ENCODE results near the gene ZBTB39.
"Not testable (repeated sequence)": the region's sequence is repeated elsewhere in the genome, so short reads cannot be mapped to it uniquely, and the experiment has no call there.

The ZBTB39 gene

GRCh38 chr12:56978397-56979138 lies 27.8 kb downstream of the ZBTB39 start:
- no peak for DNase-seq

- DNase-seq, result not testable (repeated sequence)
Observed at GRCh38 chr12:56977361-56977760, 29.0 kb downstream of the ZBTB39 start.

GRCh38 chr12:56974224-56974623 lies 32.1 kb downstream of the ZBTB39 start:
- DNase-seq, result not testable (repeated sequence)

- DNase-seq, result not testable (repeated sequence)
Observed at GRCh38 chr12:56968910-56969309, 37.4 kb downstream of the ZBTB39 start.

GRCh38 chr12:56965997-56966642 lies 40.2 kb downstream of the ZBTB39 start:
- DNase-seq, result not testable (repeated sequence)

GRCh38 chr12:56965124-56965523 lies 41.2 kb downstream of the ZBTB39 start:
- not testable (repeated sequence) for DNase-seq

GRCh38 chr12:56963557-56963956 lies 42.8 kb downstream of the ZBTB39 start:
- not testable (repeated sequence) for DNase-seq

- DNase-seq, result not testable (repeated sequence)
Observed at GRCh38 chr12:56962247-56962646, 44.1 kb downstream of the ZBTB39 start.

- DNase-seq, result no peak
Observed at GRCh38 chr12:56958422-56958821, 47.9 kb downstream of the ZBTB39 start.

GRCh38 chr12:56957229-56958052 lies 48.9 kb downstream of the ZBTB39 start, which contains the start of gene RDH16:
Gene RDH16, minus strand, starts transcription at chr12:56957608. Its CDS starts 146 bp downstream, at chr12:56957462.
- no peak for DNase-seq

GRCh38 chr12:56955631-56956256 lies 50.6 kb downstream of the ZBTB39 start:
- DNase-seq, result no peak

GRCh38 chr12:56954958-56955355 lies 51.4 kb downstream of the ZBTB39 start:
- no peak for DNase-seq

GRCh38 chr12:56954057-56954957 lies 52.0 kb downstream of the ZBTB39 start:
- DNase-seq, result no peak

- no peak for DNase-seq
Observed at GRCh38 chr12:56953314-56953713, 53.0 kb downstream of the ZBTB39 start.

- no peak for DNase-seq
Observed at GRCh38 chr12:56951582-56952339, 54.6 kb downstream of the ZBTB39 start.

GRCh38 chr12:56948881-56949280 lies 57.5 kb downstream of the ZBTB39 start:
- DNase-seq, result no peak

Data from activated CD4-positive, alpha-beta T cell treated with anti-CD3 and anti-CD28 coated beads, Interleukin-2, amount 50 U/mL, for 1 hour (primary cell).